SK-N-MC (cell line): ENCODE measurements around the gene CACNA2D4.

Experiments used
- DNase-seq: peaks from one replicate; pipeline ENCODE4 v3.0.0-alpha.2; 2011; ENCODE audit warnings: low read depth, low spot score
- H3K27ac ChIP-seq: fragments of 200-600 bp; sonication (generic); 2 replicates; pipeline ENCODE4 v1.5.1; 2016; ENCODE audit warnings: mixed run types
- H3K36me3 ChIP-seq: fragments of 200-600 bp; sonication (generic); 2 replicates; pipeline ENCODE4 v1.6.1; 2017; ENCODE audit warnings: antibody characterized with exemption, low read length, mixed read lengths; ENCODE audit not compliant: insufficient read depth
- H3K4me3 ChIP-seq: fragments of 200-600 bp; sonication (generic); 2 replicates; pipeline ENCODE4 v1.5.1; 2016
- H3K9ac ChIP-seq: fragments of 200-600 bp; sonication (generic); 2 replicates; pipeline ENCODE4 v1.8.0; 2017; ENCODE audit warnings: mixed run types, mixed read lengths; ENCODE audit not compliant: insufficient read length
- H3K9me3 ChIP-seq: fragments of 200-600 bp; sonication (generic); 2 replicates; pipeline ENCODE4 v1.6.1; 2017; ENCODE audit warnings: low read depth, mild to moderate bottlenecking, antibody characterized with exemption, low read length, moderate library complexity, mixed read lengths
- EZH2 ChIP-seq: fragments of 200-600 bp; sonication (generic); IDR thresholded peaks from one replicate; pipeline ENCODE4 v1.6.1; 2017; ENCODE audit warnings: antibody characterized with exemption
- FOXP2 ChIP-seq: optimal IDR thresholded peaks from 2 replicates; pipeline ENCODE3; 2011; ENCODE audit warnings: mild to moderate bottlenecking, moderate library complexity; ENCODE audit not compliant: insufficient read depth; ENCODE audit errors: extremely low read length, control extremely low read depth
- POLR2AphosphoS5 ChIP-seq: IDR thresholded peaks from 2 replicates; pipeline ENCODE4 v1.6.1; 2012; ENCODE audit warnings: mild to moderate bottlenecking, low read depth, low read length, borderline replicate concordance

The CACNA2D4 gene

DNA sequence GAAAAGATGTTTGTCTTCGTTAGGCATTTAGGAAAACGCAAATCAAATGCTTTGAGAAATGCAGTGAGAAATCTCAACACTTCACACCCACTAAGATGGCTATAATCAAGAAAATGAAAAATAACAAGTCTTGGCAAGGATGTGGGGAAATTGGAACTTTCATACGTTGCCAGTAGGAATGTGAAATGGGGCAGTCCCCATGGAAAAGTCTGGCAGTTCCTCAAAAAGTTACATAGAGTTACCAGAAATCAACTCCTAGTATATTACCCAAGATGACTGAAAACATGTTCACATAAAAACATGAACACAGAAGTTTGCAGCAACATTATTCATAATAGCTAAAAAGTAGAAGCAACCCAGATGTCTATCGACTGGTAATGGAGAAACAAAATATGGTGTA lies 139.5 kb downstream of the CACNA2D4 start:
- H3K27ac ChIP-seq, result no peak overlapping the region
- TF ChIP-seq POLR2AphosphoS5 (no peak), FOXP2 (no peak), EZH2 (no peak)

DNA sequence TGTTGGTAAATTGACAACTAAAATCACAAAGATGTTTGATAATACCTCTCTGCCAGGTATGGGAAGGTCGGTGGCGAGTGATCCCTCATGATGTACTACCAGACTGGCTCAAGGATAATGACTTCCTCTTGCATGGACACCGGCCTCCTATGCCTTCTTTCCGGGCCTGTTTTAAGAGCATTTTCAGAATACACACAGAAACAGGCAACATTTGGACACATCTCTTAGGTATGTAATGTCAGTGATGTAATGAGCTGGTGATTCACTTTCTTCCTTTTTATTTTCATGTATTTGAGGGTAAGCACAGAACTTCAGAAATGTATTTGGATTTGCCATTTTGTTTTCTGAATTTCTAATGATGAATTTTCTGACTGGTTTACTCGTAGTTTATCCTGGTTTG lies 140.7 kb downstream of the CACNA2D4 start:
- DNase-seq, result no peak
- Histone ChIP-seq H3K36me3 (peaks cover 35% of the 10 kb centered on the region), H3K9ac (no peak overlapping the region)

More for the DNA sequence above, 139.5 kb downstream of the CACNA2D4 start:
- DNase-seq, result no peak
- Histone ChIP-seq H3K36me3 (peaks cover 35% of the 10 kb centered on the region), H3K4me3 (no peak overlapping the region), H3K9me3 (no peaks in the 10 kb centered on the region), H3K9ac (no peak overlapping the region)

DNA sequence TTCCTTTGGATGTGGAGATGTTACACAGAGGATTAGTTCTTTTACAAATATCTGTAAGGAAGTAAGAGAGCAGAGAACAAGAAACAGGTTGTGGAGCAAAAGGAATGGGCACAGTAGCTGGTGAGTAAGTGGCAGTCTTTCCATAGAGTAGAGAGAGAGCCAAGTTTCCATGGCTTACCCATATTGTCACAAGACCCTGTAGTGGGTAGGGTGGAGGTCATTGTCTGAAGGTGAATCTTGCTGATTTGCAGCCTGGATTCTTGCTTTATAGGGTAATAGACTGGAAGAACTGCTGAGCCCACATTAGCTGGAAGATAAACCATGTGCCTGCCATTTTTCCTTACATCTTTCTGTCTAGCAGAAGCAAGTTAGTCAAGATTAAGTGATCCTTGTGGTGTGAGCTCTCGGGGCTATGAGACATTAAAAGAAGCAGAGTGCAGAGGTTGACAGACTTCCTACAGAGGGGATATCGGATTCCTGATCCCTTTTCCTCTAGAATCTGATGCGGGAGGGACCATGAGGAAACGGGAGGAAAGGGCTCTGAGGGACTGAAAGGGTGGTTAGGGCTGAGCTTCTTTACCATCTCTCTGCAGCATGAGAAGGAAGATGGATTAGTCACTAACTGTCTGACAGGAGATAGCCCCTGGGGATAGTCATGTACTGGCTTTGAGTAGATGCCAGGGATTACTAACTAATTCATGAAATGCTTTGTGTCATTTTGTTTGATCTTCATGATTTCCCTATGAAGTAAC lies 142.1 kb downstream of the CACNA2D4 start:
- H3K27ac ChIP-seq, result peak overlapping the region; percentile 47
- H3K9me3 ChIP-seq, result no peaks in the 10 kb centered on the region
- TF ChIP-seq EZH2 (no peak), POLR2AphosphoS5 (no peak), FOXP2 (no peak)
- H3K4me3 ChIP-seq, result no peak overlapping the region
- peaks cover 38% of the 10 kb centered on the region for H3K36me3 ChIP-seq
- no peak overlapping the region for H3K9ac ChIP-seq
- DNase-seq, result no peak

More for the DNA sequence above, 140.7 kb downstream of the CACNA2D4 start:
- Histone ChIP-seq H3K4me3 (no peak overlapping the region), H3K27ac (no peak overlapping the region), H3K9me3 (no peaks in the 10 kb centered on the region)
- TF ChIP-seq POLR2AphosphoS5 (no peak), FOXP2 (no peak), EZH2 (no peak)

DNA sequence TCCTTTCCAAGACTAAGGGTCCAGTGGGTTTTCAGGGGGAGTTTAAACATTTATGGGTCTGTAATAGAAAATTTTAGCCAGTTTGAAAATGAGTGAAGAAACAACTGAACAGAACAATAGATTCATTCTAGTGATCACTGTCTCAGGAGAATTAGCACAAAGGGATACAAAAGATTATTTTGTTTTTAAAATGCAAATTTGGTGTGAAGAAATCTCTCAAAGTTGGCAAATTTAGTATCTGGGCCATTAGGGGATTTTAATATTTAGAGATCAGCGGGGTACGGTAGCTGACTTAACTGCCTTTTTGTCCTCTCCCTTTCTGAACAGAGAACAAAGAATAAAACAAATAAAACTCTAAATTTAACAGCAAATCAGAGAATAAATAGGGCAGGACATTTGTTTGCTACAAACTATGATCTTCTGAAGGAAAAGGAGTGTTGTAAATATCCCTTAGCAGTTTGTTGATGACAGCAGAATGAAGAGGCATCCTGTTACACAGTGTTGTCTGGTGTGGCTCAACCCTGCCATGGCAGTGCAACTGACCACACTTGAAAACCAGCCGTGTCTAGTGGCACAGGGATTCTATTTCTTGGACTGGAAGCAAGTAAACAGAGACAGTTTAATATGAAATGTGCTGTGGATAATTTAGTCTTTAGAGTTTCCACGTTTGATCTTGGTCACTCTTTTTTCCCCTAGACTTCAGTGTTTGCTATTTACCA lies 144.4 kb downstream of the CACNA2D4 start:
- peaks cover 32% of the 10 kb centered on the region for H3K36me3 ChIP-seq
- TF ChIP-seq FOXP2 (no peak), POLR2AphosphoS5 (no peak), EZH2 (no peak)
- H3K4me3 ChIP-seq, result no peak overlapping the region
- no peak for DNase-seq
- H3K9me3 ChIP-seq, result no peaks in the 10 kb centered on the region
- H3K27ac ChIP-seq, result no peak overlapping the region
- no peak overlapping the region for H3K9ac ChIP-seq

DNA sequence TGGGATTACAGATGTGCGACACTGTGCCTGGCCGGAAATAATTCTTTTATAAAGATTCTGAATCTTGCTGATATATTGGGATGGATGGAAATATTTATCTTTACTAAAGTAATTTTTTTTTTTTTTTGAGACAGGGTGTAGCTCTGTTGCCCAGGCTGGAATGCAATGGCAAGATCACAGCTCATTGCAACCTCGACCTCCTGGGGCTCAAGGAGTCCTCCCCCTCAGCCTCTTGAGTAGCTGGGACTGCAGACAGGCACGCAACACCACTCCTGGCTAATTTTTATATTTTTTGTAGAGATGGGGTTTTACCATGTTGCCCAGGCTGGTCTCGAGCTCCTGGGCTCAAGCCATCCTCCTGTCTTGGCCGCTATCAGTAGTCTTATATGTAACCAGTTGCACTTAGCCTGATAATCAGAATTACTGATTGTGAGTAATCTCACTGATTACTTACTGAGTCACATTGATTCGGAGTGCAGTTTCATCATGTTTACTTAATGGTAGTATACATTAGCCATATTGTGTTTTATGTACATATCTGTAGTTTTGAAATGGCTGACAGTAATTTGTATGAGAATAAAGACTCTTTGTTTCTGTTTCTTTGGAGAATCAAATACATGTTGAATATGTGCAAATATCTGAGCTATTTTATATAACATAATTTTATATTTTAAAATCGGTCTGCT lies 148.5 kb downstream of the CACNA2D4 start:
- Histone ChIP-seq H3K27ac (no peak overlapping the region), H3K36me3 (peaks cover 16% of the 10 kb centered on the region), H3K9me3 (no peaks in the 10 kb centered on the region)

DNA sequence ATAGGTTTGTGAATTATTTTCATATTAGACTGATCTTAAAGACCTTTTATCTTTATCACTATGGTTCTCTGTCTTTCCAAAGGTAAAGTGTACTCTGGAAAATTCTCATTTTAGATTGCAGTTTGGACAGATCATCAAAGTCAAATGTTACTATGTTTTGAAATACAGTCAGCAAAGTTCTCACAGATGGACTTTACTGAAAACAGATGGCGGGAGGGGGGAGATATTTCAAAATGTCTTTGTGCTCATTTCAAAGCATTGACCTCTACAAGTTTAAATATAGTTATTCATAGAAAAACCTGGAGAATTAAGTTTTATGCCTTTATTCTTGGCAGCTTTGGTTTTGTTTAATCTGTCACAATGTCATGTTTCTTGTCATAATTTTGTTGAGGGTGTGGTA lies 149.8 kb downstream of the CACNA2D4 start:
- H3K27ac ChIP-seq, result no peak overlapping the region
- no peak for DNase-seq
- TF ChIP-seq EZH2 (no peak), FOXP2 (no peak), POLR2AphosphoS5 (no peak)

More for the DNA sequence above, 148.5 kb downstream of the CACNA2D4 start:
- Histone ChIP-seq H3K9ac (no peak overlapping the region), H3K4me3 (no peak overlapping the region)
- TF ChIP-seq EZH2 (no peak), FOXP2 (no peak), POLR2AphosphoS5 (no peak)
- no peak for DNase-seq

DNA sequence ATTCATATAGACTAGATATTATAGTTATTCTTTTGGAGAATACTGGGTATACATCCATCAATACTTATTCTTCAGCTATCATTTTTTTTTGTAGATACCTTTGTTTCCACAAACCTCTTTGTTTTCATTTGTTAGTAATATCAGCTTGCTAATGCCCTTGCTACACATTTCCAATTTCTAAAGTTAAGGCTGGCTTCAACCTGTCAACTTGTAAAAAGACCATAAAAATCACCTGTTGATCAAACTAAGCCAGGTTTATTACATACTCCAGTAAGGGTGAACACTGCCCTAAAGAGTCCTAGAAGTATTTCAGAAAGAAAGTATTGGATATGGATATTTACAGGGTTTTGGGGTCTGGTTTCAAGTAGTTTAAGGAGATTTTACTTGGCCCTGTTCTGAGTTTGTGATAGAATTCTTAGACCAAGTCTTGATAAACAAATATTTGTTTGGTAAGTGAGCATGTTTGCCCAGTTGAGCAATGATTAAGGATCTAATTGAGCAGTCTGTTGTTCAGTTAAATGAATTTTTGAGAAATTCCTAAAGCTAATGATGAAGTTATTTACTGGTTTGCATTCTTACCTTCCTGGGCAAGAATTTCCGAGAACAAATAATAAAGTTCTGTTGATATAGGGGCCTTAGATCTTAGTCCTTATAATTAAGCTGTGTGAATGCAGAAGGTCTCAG lies 150.9 kb downstream of the CACNA2D4 start:
- DNase-seq, result no peak
- TF ChIP-seq POLR2AphosphoS5 (no peak), FOXP2 (no peak), EZH2 (no peak)
- peaks cover 4% of the 10 kb centered on the region for H3K36me3 ChIP-seq
- H3K9ac ChIP-seq, result no peak overlapping the region
- no peaks in the 10 kb centered on the region for H3K9me3 ChIP-seq
- H3K27ac ChIP-seq, result peak overlapping the region; percentile 14; the same call in 1 of the 2 replicates
- no peak overlapping the region for H3K4me3 ChIP-seq

More for the DNA sequence above, 149.8 kb downstream of the CACNA2D4 start:
- Histone ChIP-seq H3K9ac (no peak overlapping the region), H3K9me3 (no peaks in the 10 kb centered on the region), H3K4me3 (no peak overlapping the region), H3K36me3 (peaks cover 12% of the 10 kb centered on the region)

DNA sequence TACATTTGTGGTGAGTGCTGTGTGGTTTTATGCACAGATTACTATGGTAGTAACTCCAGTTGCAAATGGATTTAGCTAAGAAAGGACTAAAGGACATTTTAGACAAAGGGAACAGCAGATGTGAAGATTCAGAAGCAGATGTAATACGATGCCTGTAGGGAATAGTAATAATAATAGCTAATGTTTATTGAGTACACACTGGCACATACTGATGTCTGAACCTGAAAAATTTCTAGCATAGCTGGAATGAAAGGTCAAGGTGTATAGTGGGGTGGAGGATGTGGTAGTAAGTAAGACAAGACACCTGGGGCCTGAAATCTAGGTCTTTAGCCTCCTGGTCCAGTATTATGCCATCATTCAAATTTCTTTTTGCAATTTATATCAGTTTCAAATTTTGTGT lies 152.3 kb downstream of the CACNA2D4 start:
- no peak overlapping the region for H3K4me3 ChIP-seq
- TF ChIP-seq FOXP2 (no peak), EZH2 (no peak), POLR2AphosphoS5 (no peak)
- DNase-seq, result no peak
- no peak overlapping the region; the same call in 1 of the 2 replicates for H3K27ac ChIP-seq
- no peak overlapping the region for H3K9ac ChIP-seq
- peaks cover 3% of the 10 kb centered on the region for H3K36me3 ChIP-seq
- H3K9me3 ChIP-seq, result no peaks in the 10 kb centered on the region
